Esophagus squamous epithelium (tissue), 4 donors: ENCODE data around the gene UVRAG.

ENCODE experiments used
- POLR2A ChIP-seq, 4 donors: fragments of 450-650 bp; IDR thresholded peaks; one replicate each; pipeline ENCODE4 v1.6.1; 2017; ENCODE audit warnings: antibody characterized with exemption in 4 of 4, mild to moderate bottlenecking in 4 of 4, moderate library complexity in 3 of 4
- TF ChIP-seq, protein P1 (sequence below), 6 experiments: fragments of 450-650 bp in 4 of 6; fragments of 200-600 bp in 2 of 6; sonication (generic) in 2 of 6; IDR thresholded peaks; one replicate each; pipeline ENCODE4 v1.5.1; 2016 to 2019; ENCODE audit warnings: antibody characterized with exemption in 6 of 6, mild to moderate bottlenecking in 4 of 6, moderate library complexity in 4 of 6

DNA sequence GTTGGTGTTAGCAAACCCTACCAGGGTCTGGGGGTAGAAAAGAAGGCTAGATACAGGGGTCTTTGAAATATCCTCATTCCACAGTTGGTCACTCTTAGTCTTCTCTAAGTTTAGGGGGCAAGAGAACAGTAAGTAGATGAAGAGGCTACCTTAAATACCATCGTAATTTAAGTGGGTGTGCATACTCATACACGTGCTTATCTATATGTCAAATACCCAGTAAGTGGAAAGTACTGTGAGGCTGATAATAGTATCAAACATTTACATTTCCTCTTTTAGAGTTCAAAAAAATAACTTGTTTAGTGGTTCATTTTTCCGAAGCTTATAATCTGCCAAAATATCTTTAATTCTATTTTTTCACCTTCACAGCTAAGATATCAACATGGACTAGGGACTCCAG is 300.5 kb downstream of the UVRAG start:
- TF ChIP-seq POLR2A (IDR thresholded peaks at IDR 0.05): no peak
- TF ChIP-seq, protein P1, sequence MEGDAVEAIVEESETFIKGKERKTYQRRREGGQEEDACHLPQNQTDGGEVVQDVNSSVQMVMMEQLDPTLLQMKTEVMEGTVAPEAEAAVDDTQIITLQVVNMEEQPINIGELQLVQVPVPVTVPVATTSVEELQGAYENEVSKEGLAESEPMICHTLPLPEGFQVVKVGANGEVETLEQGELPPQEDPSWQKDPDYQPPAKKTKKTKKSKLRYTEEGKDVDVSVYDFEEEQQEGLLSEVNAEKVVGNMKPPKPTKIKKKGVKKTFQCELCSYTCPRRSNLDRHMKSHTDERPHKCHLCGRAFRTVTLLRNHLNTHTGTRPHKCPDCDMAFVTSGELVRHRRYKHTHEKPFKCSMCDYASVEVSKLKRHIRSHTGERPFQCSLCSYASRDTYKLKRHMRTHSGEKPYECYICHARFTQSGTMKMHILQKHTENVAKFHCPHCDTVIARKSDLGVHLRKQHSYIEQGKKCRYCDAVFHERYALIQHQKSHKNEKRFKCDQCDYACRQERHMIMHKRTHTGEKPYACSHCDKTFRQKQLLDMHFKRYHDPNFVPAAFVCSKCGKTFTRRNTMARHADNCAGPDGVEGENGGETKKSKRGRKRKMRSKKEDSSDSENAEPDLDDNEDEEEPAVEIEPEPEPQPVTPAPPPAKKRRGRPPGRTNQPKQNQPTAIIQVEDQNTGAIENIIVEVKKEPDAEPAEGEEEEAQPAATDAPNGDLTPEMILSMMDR (IDR thresholded peaks at IDR 0.05): no peak
